ENCODE results near the gene CC2D1B.
A peak's percentile ranks its signal among the peaks of the same experiment; 100 is the strongest.
"Not testable (repeated sequence)": the region's sequence is repeated elsewhere in the genome, so short reads cannot be mapped to it uniquely, and the experiment has no call there.

Gene CC2D1B

DNA sequence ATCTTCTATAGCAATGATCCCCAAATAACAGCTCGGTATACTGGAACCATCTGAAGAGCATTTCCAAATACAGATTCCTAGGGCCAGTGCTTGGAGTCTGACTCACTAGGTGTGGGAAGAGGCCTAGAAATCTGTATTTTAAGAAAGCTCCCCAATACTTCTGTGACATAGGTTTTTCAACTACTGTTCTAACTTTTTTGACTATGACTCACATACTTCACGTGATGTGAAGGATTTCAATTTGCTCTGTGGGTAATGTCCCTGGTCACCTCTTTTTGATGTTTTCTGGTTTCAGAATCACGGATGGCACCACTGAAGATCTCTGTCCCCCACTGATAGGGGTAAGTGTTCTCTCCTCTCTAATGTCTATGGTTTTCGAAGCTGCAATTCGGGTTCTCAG lies 27.2 kb upstream of the CC2D1B start:
- Histone ChIP-seq H3K27me3 (ENCODE audit: control insufficient read depth, insufficient read depth, low read length) (no peaks in the 10 kb centered on the region), H3K4me1 (ENCODE audit: control insufficient read depth, insufficient read depth, low read length) (no peaks in the 10 kb centered on the region), H3K4me3 (ENCODE audit: low read depth, low read length) (no peak overlapping the region), H3K9ac (ENCODE audit: low read depth, low read length) (no peak overlapping the region), H3K36me3 (ENCODE audit: control insufficient read depth, insufficient read depth, low read length) (peaks cover 91% of the 10 kb centered on the region), H3K27ac (ENCODE audit: low read depth, low read length) (no peak overlapping the region), H3K9me3 (ENCODE audit: control insufficient read depth, insufficient read depth, low read length) (no peaks in the 10 kb centered on the region)

DNA sequence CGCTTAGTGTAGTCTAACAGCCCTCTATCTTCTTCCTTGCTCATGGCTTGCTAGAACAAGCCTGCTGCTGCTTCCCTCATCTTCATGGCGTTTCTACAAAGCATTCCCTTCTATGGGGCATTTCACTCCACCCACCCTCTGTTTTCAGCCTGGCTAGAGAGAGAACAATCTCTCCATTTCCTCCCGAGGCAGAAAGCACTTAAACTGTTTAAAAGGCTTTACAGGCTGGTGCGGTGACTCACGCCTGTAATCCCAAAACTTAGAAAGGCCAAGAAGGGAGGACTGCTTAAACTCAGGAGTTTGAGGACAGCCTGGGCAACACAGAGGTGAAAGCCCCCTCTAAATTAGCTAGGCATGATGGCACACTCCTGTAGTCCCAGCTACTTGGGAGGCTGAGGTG lies 20.5 kb upstream of the CC2D1B start:
- no peak overlapping the region for H3K27ac ChIP-seq (ENCODE audit: low read depth, low read length)
- no peaks in the 10 kb centered on the region for H3K4me1 ChIP-seq (ENCODE audit: control insufficient read depth, insufficient read depth, low read length)
- peaks cover 94% of the 10 kb centered on the region for H3K36me3 ChIP-seq (ENCODE audit: control insufficient read depth, insufficient read depth, low read length)
- no peak overlapping the region for H3K9ac ChIP-seq (ENCODE audit: low read depth, low read length)
- no peaks in the 10 kb centered on the region for H3K27me3 ChIP-seq (ENCODE audit: control insufficient read depth, insufficient read depth, low read length)
- no peak overlapping the region for H3K4me3 ChIP-seq (ENCODE audit: low read depth, low read length)
- no peaks in the 10 kb centered on the region for H3K9me3 ChIP-seq (ENCODE audit: control insufficient read depth, insufficient read depth, low read length)

GRCh38 chr1:52385376-52385775 lies 19.4 kb upstream of the CC2D1B start:
- no peak overlapping the region for H3K27ac ChIP-seq (ENCODE audit: low read depth, low read length)
- no peak overlapping the region for H3K4me3 ChIP-seq (ENCODE audit: low read depth, low read length)
- H3K4me1 ChIP-seq (ENCODE audit: control insufficient read depth, insufficient read depth, low read length): no peaks in the 10 kb centered on the region
- H3K27me3 ChIP-seq (ENCODE audit: control insufficient read depth, insufficient read depth, low read length): no peaks in the 10 kb centered on the region
- H3K9me3 ChIP-seq (ENCODE audit: control insufficient read depth, insufficient read depth, low read length): no peaks in the 10 kb centered on the region
- H3K36me3 ChIP-seq (ENCODE audit: control insufficient read depth, insufficient read depth, low read length): peaks cover 99% of the 10 kb centered on the region
- no peak overlapping the region for H3K9ac ChIP-seq (ENCODE audit: low read depth, low read length)

DNA sequence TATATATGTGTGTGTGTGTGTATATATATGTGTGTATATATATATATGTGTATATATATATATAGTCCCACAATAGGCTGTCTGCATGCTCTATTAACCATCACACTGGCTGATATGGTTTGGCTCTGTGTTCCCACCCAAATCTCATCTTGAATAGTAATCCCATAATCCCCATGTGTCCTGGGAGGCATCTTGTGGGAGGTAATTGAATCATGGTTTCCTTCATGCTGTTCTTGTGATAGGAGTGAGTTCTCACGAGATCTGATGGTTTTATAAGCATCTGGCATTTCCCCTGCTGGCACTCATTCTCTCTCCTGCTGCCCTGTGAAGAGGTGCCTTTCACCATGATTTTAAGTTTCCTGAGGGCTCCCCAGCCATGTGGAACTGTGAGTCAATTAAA lies 3.8 kb upstream of the CC2D1B start:
- not testable (repeated sequence) for H3K9me3 ChIP-seq (ENCODE audit: control insufficient read depth, insufficient read depth, low read length); H3K27ac ChIP-seq (ENCODE audit: low read depth, low read length); H3K27me3 ChIP-seq (ENCODE audit: control insufficient read depth, insufficient read depth, low read length); H3K4me3 ChIP-seq (ENCODE audit: low read depth, low read length); H3K9ac ChIP-seq (ENCODE audit: low read depth, low read length); H3K4me1 ChIP-seq (ENCODE audit: control insufficient read depth, insufficient read depth, low read length)
- H3K36me3 ChIP-seq (ENCODE audit: control insufficient read depth, insufficient read depth, low read length): peaks cover 37% of the 10 kb centered on the region

GRCh38 chr1:52368383-52369172 lies 2.6 kb upstream of the CC2D1B start:
- peak overlapping the region; percentile 63 for H3K4me3 ChIP-seq (ENCODE audit: low read depth, low read length)
- H3K27ac ChIP-seq (ENCODE audit: low read depth, low read length): no peak overlapping the region
- peaks cover 11% of the 10 kb centered on the region; the same call in 1 of the 2 replicates for H3K4me1 ChIP-seq (ENCODE audit: control insufficient read depth, insufficient read depth, low read length)
- no peaks in the 10 kb centered on the region for H3K9me3 ChIP-seq (ENCODE audit: control insufficient read depth, insufficient read depth, low read length)
- peaks cover 31% of the 10 kb centered on the region for H3K36me3 ChIP-seq (ENCODE audit: control insufficient read depth, insufficient read depth, low read length)
- H3K9ac ChIP-seq (ENCODE audit: low read depth, low read length): peak overlapping the region; percentile 22; the same call in 1 of the 2 replicates
- no peaks in the 10 kb centered on the region for H3K27me3 ChIP-seq (ENCODE audit: control insufficient read depth, insufficient read depth, low read length)

- Histone ChIP-seq H3K36me3 (ENCODE audit: control insufficient read depth, insufficient read depth, low read length) (peaks cover 26% of the 10 kb centered on the region), H3K4me1 (ENCODE audit: control insufficient read depth, insufficient read depth, low read length) (peaks cover 11% of the 10 kb centered on the region; the same call in 1 of the 2 replicates), H3K27me3 (ENCODE audit: control insufficient read depth, insufficient read depth, low read length) (no peaks in the 10 kb centered on the region), H3K9ac (ENCODE audit: low read depth, low read length) (no peak overlapping the region), H3K9me3 (ENCODE audit: control insufficient read depth, insufficient read depth, low read length) (no peaks in the 10 kb centered on the region), H3K27ac (ENCODE audit: low read depth, low read length) (no peak overlapping the region), H3K4me3 (ENCODE audit: low read depth, low read length) (no peak overlapping the region; the same call in 1 of the 2 replicates)
Observed at GRCh38 chr1:52367272-52367671, 1.3 kb upstream of the CC2D1B start.

- H3K27ac ChIP-seq (ENCODE audit: low read depth, low read length): no peak overlapping the region
- H3K4me3 ChIP-seq (ENCODE audit: low read depth, low read length): peak overlapping the region; percentile 77
- H3K4me1 ChIP-seq (ENCODE audit: control insufficient read depth, insufficient read depth, low read length): peaks cover 11% of the 10 kb centered on the region; the same call in 1 of the 2 replicates
- no peaks in the 10 kb centered on the region for H3K9me3 ChIP-seq (ENCODE audit: control insufficient read depth, insufficient read depth, low read length)
- H3K9ac ChIP-seq (ENCODE audit: low read depth, low read length): no peak overlapping the region
- H3K36me3 ChIP-seq (ENCODE audit: control insufficient read depth, insufficient read depth, low read length): peaks cover 29% of the 10 kb centered on the region
- H3K27me3 ChIP-seq (ENCODE audit: control insufficient read depth, insufficient read depth, low read length): no peaks in the 10 kb centered on the region
Observed at GRCh38 chr1:52366517-52366827, 467 bp upstream of the CC2D1B start.

- H3K27ac ChIP-seq (ENCODE audit: low read depth, low read length): peak overlapping the region; percentile 91
- peaks cover 35% of the 10 kb centered on the region for H3K36me3 ChIP-seq (ENCODE audit: control insufficient read depth, insufficient read depth, low read length)
- no peaks in the 10 kb centered on the region for H3K9me3 ChIP-seq (ENCODE audit: control insufficient read depth, insufficient read depth, low read length)
- H3K4me1 ChIP-seq (ENCODE audit: control insufficient read depth, insufficient read depth, low read length): peaks cover 11% of the 10 kb centered on the region; the same call in 1 of the 2 replicates
- peak overlapping the region; percentile 60 for H3K9ac ChIP-seq (ENCODE audit: low read depth, low read length)
- no peaks in the 10 kb centered on the region for H3K27me3 ChIP-seq (ENCODE audit: control insufficient read depth, insufficient read depth, low read length)
- peak overlapping the region; percentile 77 for H3K4me3 ChIP-seq (ENCODE audit: low read depth, low read length)
Observed at GRCh38 chr1:52365071-52365745, 797 bp downstream of the CC2D1B start.

DNA sequence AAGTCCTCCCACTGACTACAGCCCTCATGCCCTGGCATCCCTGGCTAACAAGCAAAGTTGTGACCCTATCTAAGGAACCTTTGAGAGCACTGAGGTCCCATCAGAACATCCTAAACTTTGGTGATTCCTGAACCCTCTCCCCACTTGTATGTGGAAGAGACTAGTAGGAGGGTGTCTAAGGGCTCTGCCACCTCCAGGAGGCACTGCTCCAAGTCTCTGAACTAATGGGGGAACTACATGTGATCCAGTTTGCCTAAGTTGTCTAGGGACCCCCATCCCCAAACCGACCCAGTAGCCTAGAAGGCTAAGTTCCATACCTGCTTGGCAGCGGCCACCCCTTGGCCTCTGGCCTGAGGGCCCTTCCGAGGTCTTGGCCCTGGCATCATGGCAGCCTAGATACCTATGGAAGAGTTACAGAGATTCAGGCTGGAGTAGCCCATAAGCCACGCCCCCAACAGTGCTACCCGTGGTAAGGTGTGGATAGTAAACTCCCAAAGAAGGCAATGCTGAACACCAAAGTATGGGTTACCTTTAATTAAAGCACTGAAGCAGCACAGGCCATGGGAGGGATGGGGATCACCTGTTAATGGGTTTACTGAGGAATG lies 1.7 kb downstream of the CC2D1B start:
- no peaks in the 10 kb centered on the region for H3K27me3 ChIP-seq (ENCODE audit: control insufficient read depth, insufficient read depth, low read length)
- no peaks in the 10 kb centered on the region for H3K9me3 ChIP-seq (ENCODE audit: control insufficient read depth, insufficient read depth, low read length)
- H3K27ac ChIP-seq (ENCODE audit: low read depth, low read length): no peak overlapping the region
- H3K4me3 ChIP-seq (ENCODE audit: low read depth, low read length): 0 out of 2 replicates have a peak overlapping the region, but pooled peaks have one; percentile 77
- H3K4me1 ChIP-seq (ENCODE audit: control insufficient read depth, insufficient read depth, low read length): peaks cover 11% of the 10 kb centered on the region; the same call in 1 of the 2 replicates
- no peak overlapping the region for H3K9ac ChIP-seq (ENCODE audit: low read depth, low read length)
- H3K36me3 ChIP-seq (ENCODE audit: control insufficient read depth, insufficient read depth, low read length): peaks cover 44% of the 10 kb centered on the region

- H3K27me3 ChIP-seq (ENCODE audit: control insufficient read depth, insufficient read depth, low read length): no peaks in the 10 kb centered on the region
- no peak overlapping the region for H3K27ac ChIP-seq (ENCODE audit: low read depth, low read length)
- no peak overlapping the region for H3K4me3 ChIP-seq (ENCODE audit: low read depth, low read length)
- H3K36me3 ChIP-seq (ENCODE audit: control insufficient read depth, insufficient read depth, low read length): peaks cover 82% of the 10 kb centered on the region
- H3K9ac ChIP-seq (ENCODE audit: low read depth, low read length): no peak overlapping the region
- H3K4me1 ChIP-seq (ENCODE audit: control insufficient read depth, insufficient read depth, low read length): peaks cover 11% of the 10 kb centered on the region; the same call in 1 of the 2 replicates
- H3K9me3 ChIP-seq (ENCODE audit: control insufficient read depth, insufficient read depth, low read length): no peaks in the 10 kb centered on the region
Observed at GRCh38 chr1:52360595-52360968, 5.4 kb downstream of the CC2D1B start.
